Measurements from ENCODE around the gene CMSS1.
"Not testable (repeated sequence)": the region's sequence is repeated elsewhere in the genome, so short reads cannot be mapped to it uniquely, and the experiment has no call there.

Gene CMSS1

GRCh38 chr3:100083209-100083608 is 265.5 kb downstream of the CMSS1 start:
- DNase-seq (ENCODE audit: low read depth in 2 of 2) = no peak

DNA sequence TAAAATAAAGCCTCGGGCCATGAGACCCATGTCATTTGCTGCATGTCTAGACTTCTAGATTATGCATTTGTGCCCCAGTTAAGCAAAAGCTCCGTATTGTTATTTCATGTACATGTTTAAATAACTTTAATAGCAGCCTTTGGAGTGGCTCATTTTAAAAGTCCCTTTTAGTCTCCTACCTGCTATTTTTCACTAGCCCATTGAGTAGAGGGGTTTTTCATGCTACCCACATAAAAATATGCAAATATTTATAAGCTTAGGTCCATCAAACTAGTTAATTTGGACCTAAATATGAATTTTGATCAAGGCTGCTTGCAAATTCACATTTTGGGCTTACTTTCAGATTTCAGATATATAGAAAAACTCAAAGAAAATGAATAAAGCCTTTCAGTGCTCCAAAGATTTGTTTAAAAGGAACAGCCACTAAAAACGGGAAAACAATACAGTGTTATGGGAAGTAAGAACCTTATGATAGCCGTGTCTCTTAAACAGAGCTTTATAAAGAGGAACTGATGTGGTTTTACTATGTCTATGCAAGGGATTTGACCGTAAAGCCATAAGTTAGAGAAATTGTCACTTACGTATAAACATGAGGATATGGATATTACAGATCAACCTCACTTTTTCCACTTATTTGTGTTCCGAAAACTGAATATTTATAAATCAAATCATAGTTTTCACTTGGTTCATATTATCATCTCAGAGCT is 266.6 kb downstream of the CMSS1 start:
- no peak for DNase-seq (ENCODE audit: low read depth in 2 of 2)

DNA sequence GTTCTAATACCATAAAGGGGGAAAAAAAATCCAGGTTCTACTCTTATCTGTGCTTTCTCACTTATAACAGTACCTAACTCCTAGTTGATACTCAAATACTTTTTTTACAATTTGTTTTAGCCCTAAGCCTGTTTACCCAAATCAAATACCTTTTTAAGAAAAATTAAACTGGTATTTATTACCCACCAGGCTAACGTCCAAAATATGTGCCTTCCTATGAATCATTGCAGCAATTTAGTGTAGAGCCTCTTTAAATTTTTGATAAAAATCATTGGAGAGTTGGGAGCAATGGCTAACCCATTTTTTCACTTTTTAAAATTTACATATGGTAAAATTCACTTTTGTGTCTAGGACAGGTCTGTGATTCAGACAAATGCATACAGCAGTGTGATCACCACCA is 268.7 kb downstream of the CMSS1 start:
- DNase-seq (ENCODE audit: low read depth in 2 of 2) = no peak

DNA sequence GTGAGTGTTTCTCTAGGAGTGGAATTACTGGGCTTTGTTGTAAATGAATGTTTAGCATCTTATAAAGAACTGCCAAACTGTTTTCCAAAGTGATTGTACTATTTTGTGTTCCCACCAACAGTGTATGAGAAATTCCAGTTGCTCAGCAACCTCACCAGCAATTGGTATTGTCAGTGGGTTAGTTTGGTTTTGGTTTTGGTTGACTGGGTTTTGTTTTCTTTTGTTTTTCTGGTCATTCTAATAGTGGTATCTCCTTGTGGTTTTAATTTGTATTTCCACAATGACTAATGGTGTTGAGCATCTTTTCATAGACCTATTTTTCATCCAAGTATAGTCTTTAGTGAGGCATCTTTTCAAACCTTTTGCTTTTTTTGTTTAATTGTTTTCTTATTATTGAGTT is 269.5 kb downstream of the CMSS1 start:
- DNase-seq (ENCODE audit: low read depth in 2 of 2) = no peak

GRCh38 chr3:100088735-100089368 is 271.2 kb downstream of the CMSS1 start:
- DNase-seq (ENCODE audit: low read depth in 2 of 2) = no peak

- no peak for DNase-seq (ENCODE audit: low read depth in 2 of 2)
Observed at GRCh38 chr3:100089812-100090668, 272.4 kb downstream of the CMSS1 start.

DNA sequence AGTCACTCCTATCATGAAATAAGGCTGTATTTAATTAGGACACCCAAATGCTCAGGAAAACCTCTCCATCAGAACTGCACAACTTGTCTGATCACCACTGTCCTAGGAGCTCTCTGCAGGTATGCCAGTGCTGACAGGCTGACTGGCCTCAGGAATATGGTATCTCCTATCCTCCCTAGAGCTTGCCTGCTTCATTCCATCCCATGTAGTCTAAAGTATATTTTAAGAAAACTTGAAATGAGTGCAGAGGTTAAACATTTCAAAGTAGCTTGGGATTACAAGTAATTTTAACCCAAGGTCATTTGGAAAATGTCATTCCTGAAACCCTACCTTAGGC is 273.0 kb downstream of the CMSS1 start:
- DNase-seq (ENCODE audit: low read depth in 2 of 2) = no peak

- DNase-seq (ENCODE audit: low read depth in 2 of 2) = no peak
Observed at GRCh38 chr3:100093831-100094230, 276.2 kb downstream of the CMSS1 start.

DNA sequence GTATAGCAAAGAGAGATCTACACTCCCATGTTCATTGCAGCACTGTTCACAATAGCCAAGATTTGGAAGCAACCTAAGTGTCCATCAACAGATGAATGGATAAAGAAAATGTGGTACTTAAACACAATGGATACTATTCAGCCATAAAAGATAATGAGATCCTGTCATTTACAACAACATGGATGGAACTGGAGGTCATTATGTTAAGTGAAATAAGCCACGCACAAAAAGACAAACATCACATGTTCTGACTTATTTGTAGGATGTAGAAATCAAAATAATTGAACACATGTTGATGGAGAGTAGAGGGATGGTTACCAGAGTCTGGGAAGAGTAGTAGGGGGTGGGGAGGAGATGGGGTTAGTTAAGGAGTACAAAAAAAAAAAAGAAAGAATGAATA is 278.6 kb downstream of the CMSS1 start:
- DNase-seq (ENCODE audit: low read depth in 2 of 2) = not testable (repeated sequence)

- no peak for DNase-seq (ENCODE audit: low read depth in 2 of 2)
Observed at GRCh38 chr3:100096866-100097265, 279.2 kb downstream of the CMSS1 start.

- DNase-seq (ENCODE audit: low read depth in 2 of 2) = no peak
Observed at GRCh38 chr3:100097919-100098783, 280.5 kb downstream of the CMSS1 start.

GRCh38 chr3:100098784-100099070 is 281.1 kb downstream of the CMSS1 start:
- no peak for DNase-seq (ENCODE audit: low read depth in 2 of 2)

GRCh38 chr3:100099621-100100020 is 282.0 kb downstream of the CMSS1 start:
- no peak for DNase-seq (ENCODE audit: low read depth in 2 of 2)

- no peak for DNase-seq (ENCODE audit: low read depth in 2 of 2)
Observed at GRCh38 chr3:100100425-100100824, 282.8 kb downstream of the CMSS1 start.

DNA sequence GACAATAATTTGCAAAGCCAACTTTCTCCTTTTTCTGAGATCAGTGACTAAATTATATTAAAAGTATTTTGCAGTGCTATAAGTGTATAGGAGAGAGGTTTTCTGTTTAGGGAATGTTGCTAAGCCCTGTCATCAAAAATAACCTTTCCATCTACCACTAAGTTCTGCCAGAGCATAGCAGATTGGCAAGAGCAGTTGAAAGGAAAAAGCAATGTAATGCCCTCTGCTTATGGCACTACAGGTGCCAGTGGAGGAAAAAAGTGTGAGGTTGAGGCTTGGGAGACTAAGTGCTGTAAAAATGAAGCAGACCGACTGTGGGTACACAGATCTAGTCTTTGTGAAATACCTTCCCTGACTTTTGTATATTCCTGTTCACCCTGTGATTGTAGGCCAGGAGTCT is 285.1 kb downstream of the CMSS1 start:
- DNase-seq (ENCODE audit: low read depth in 2 of 2) = no peak

DNA sequence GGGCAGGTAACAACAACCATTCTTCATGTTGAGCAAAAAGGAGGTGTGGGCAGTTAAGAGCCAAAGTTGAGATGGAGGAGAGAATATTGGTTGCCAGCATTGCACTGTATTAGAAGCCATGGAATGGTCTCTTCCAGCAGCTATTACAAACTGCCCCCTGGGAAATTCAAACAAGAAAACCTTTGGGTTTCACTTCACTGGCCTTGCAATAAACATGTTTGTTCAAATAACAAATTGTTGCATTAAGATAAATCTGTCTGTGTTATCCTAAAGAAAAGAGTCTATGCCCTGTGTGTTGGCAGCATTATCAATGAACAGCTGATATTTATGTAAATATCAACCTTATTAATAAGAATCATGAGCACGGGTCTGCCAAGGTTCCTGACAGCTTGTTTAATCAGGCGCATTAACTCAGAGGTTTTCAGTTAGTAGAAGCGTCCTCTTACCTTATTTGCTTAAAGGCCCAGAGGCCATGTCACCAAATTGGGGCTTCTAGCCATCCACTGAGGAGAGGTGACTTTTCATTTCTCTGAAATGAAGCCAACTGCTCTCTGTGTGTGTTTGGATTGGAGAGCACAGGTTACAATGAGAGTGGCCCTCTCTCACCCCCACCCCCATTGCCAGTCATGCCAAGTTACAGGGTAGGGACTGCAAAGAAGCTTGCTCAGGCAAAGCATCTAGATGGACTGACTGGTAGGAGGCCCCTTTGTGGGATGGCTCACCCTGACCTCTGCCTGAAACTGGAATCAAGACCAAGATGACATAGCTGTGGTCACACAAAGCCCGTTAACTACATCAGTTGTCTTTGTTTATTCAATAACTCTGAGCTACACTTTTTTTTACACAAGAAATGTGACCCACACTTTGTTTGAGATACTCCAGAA is 286.1 kb downstream of the CMSS1 start:
- DNase-seq (ENCODE audit: low read depth in 2 of 2) = no peak

DNA sequence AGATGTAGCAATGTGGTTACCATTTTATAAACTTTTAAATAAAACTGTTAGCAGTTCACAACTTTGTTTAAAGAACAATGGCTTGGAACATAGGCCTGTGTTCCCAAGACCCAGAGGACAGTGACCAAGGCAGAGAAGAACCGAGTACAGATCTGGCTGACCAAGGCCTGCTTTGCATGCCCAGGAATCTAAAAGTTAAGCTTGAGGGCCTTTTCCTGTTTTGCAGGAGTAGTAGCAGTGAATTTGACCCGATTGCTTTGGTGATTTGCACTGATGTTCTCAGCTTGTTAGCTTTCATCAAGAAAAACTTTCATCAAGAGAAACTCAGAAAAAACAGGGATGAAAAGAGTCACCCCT is 286.8 kb downstream of the CMSS1 start:
- DNase-seq (ENCODE audit: low read depth in 2 of 2) = no peak

- DNase-seq (ENCODE audit: low read depth in 2 of 2) = no peak
Observed at GRCh38 chr3:100104817-100105413, 287.3 kb downstream of the CMSS1 start.

DNA sequence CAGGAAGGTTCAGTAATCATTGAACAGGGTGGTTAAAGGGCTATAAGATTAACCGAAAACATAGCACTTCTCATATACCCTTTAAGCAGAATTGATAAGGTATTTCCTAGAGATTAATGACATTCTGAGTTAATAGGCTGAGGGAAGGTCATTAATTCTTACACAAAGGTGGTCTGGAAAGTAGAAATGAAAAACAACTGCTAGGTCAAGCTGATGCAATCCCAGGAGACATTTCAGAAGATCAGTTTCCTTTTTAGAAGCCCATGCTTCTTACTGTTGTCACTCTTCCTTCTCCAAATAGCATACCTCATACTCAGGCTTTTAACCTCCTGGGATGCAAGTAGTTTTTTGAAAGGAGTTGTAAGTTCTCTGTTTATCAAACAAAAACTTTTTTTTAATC is 287.8 kb downstream of the CMSS1 start:
- no peak for DNase-seq (ENCODE audit: low read depth in 2 of 2)

DNA sequence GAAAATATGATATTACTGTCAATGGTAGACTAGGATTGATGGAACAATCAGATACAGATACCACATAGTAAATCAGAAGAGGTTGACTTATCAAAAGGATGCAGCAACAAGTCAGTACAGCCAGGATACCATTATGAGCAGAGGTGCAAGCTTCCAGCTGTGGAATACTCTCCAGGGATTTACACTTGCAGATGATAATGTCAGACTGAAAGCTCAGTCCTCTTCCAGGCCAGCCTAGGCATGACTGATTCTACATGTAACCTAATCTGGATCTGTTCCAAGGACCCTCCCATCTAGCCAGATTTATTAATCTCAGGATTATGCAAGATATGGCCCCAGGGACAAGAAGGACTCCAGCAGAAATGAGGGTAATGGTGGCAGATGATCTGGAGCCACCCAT is 288.4 kb downstream of the CMSS1 start:
- no peak for DNase-seq (ENCODE audit: low read depth in 2 of 2)
